Heart left ventricle (tissue), 16 donors: Measurements from ENCODE around the gene MRPL34. TPM values are rescaled to one million over a fixed set of nuclear protein-coding genes. Genes with fewer than 3 reads are reported as not detected.
A peak's percentile ranks its signal among the peaks of the same experiment; 100 is the strongest.

Experiments
- ATAC-seq, 4 donors: fragments of 200-7000 bp; cut with Tn5 transposase; one replicate each; pipeline ENCODE4 v1.9.1; 2020 to 2022; ENCODE audit warnings: moderate library complexity in 4 of 4, mild to moderate bottlenecking in 3 of 4, moderate number of reproducible peaks in 1 of 4
- DNase-seq, 5 donors: peaks; one replicate each; pipeline ENCODE4 v3.0.0-alpha.2; 2020
- H3K27ac ChIP-seq, 12 donors: fragments of 200-600 bp; sonication (generic) in 4 of 12; one replicate each; pipeline versions ENCODE4 v1.5.0 to v1.8.0; 2016 to 2022; ENCODE audit warnings: mild to moderate bottlenecking in 2 of 12
- H3K27me3 ChIP-seq, 9 donors: fragments of 200-600 bp; sonication (generic) in 2 of 9; one replicate each; pipeline versions ENCODE4 v1.5.1 to v1.8.0; 2016 to 2022; ENCODE audit warnings: mild to moderate bottlenecking in 3 of 9
- H3K36me3 ChIP-seq, 9 donors: fragments of 200-600 bp; sonication (generic) in 2 of 9; one replicate each; pipeline versions ENCODE4 v1.5.0 to v1.8.0; 2018 to 2022; ENCODE audit warnings: mild to moderate bottlenecking in 2 of 9
- H3K4me1 ChIP-seq, 12 donors: fragments of 200-600 bp; sonication (generic) in 4 of 12; one replicate each; pipeline versions ENCODE4 v1.5.0 to v1.8.0; 2016 to 2022; ENCODE audit warnings: mild to moderate bottlenecking in 3 of 12
- H3K4me3 ChIP-seq, 12 donors: fragments of 200-600 bp; sonication (generic) in 4 of 12; one replicate each; pipeline versions ENCODE4 v1.5.0 to v1.8.0; 2017 to 2022; ENCODE audit warnings: mild to moderate bottlenecking in 9 of 12, moderate library complexity in 4 of 12
- H3K9me3 ChIP-seq, 12 donors: fragments of 200-600 bp; sonication (generic) in 4 of 12; one replicate each; pipeline versions ENCODE4 v1.5.0 to v1.8.0; 2016 to 2022; ENCODE audit warnings: mild to moderate bottlenecking in 1 of 12
- CTCF ChIP-seq, 12 donors: fragments of 200-600 bp; sonication (generic) in 4 of 12; IDR thresholded peaks; one replicate each; pipeline versions ENCODE4 v1.5.0 to v1.8.0; 2018 to 2022; ENCODE audit warnings: antibody characterized with exemption in 12 of 12, mild to moderate bottlenecking in 5 of 12
- POLR2A ChIP-seq, 2 donors: fragments of 450-650 bp; IDR thresholded peaks; one replicate each; pipeline ENCODE4 v1.6.1; 2017; ENCODE audit warnings: antibody characterized with exemption in 2 of 2, mild to moderate bottlenecking in 2 of 2, moderate library complexity in 2 of 2
- WGBS, 4 donors: extraction: QIAGEN DNeasy Blood & Tissue Kit in 2 of 4; methylation state at CpG; one replicate each; pipeline versions ENCODE4 v1.1.5 to v1.1.7; 2013 to 2018; 5-methylcytosine and 5-hydroxymethylcytosine counted together
- intact Hi-C, 10 donors: fragments of 100-400 bp; cut with DNase I; formaldehyde crosslinking; loops; one replicate each; pipeline versions ENCODE4 v1.11.1 to v1.14.2; 2022
- polyA plus RNA-seq, 2 donors: library from polyadenylated mRNA; stranded (reverse); fragments of 200-250 nt; gene quantifications; one replicate each; pipeline ENCODE4 v1.2.3, GENCODE V29; 2013
- total RNA-seq, 9 donors: library from RNA; depleted of rRNA in 2 of 9; stranded (reverse); fragments of >200 nt in 2 of 9; fragmentation: NEBNext Ultra II Directional in 3 of 9; extraction: Animal tissue kit (Norgen Biotek cat#: 25700) in 3 of 9; gene quantifications; one replicate each; pipeline versions ENCODE4 v1.1.0 to v1.2.4, GENCODE V29; 2016 to 2023
- donor health status: ischemic (EF 13 %, LVEDD 7.1; RV severe dilation, severe dysfunction).
- donor health status: healthy with polysubstance abuse.
- donor health status: DM: no; HTN: yes; CAD: no.
- donor health status: DM: no; HTN: no; CAD: no.
- donor health status: ischemic (EF 25% LVEDD 6.9; RV normal size, moderate dysfunction).
- donor health status: ischemic (EF 25% LVEDD 5.7; RV mildly dilated, moderate dysfunction).
- donor health status: healthy.
- donor health status: DM: yes; HTN: yes; CAD: no.
- donor health status: ischemic (EF 35%, LVEDD 5.7; RV mildly dilated, moderate dysfunction).
- donor health status: nonischemic (EF 11% LVEDD 7.7; RV severe dilation, severe dysfunction).
- donor health status: DM: yes; HTN: yes; CAD: no.
- donor health status: PGD.
- donor health status: ischemic (EF 29% LVEDD 5.4; RV normal size, mild dysfunction).
- donor health status: nonischemic (EF 23%, LVEDD 6.1; RV moderate dilation, normal function).

The MRPL34 gene
- total and polyA plus RNA-seq, 11 donors: 97.8 to 389 (median 190) TPM

- ATAC-seq: no peak
- intact Hi-C loops: loop anchor here in 3 of 10 donors (10.0 kb wide), 2 partner anchors 71 to 511 kb away; partner anchors contain the start of gene USE1 (in 1 of the 3)
These were observed 19.4 kb upstream of the MRPL34 start for GRCh38 chr19:17286263-17286662.

GRCh38 chr19:17286752-17287151 is 18.9 kb upstream of the MRPL34 start:
- no peak overlapping the region for H3K4me3 ChIP-seq
- TF ChIP-seq POLR2A (IDR thresholded peaks at IDR 0.05): no peak
- TF ChIP-seq CTCF (IDR thresholded peaks at IDR 0.05): no peak
- intact Hi-C loops: loop anchor here in 3 of 10 donors (10.0 kb wide), 2 partner anchors 72 to 512 kb away; partner anchors contain the start of gene USE1 (in 1 of the 3)
- no peak overlapping the region for H3K27ac ChIP-seq
- peaks cover 0 to 18% (median 8%) of the 10 kb centered on the region in 12 donors for H3K4me1 ChIP-seq
- DNase-seq (no peak), ATAC-seq (no peak)
- H3K9me3 ChIP-seq: no peaks in the 10 kb centered on the region
- no peaks in the 10 kb centered on the region for H3K36me3 ChIP-seq
- peaks cover 3 to 12% (median 8%) of the 10 kb centered on the region in 9 donors for H3K27me3 ChIP-seq
- 84 to 90% (median 87%) methylated on average over 9 of the region's 9 CpGs for WGBS, 4 donors

More at GRCh38 chr19:17286263-17286662, 19.4 kb upstream of the MRPL34 start:
- Histone ChIP-seq H3K4me3 (no peak overlapping the region), H3K4me1 (peaks cover 0 to 22% (median 13%) of the 10 kb centered on the region in 12 donors), H3K36me3 (no peaks in the 10 kb centered on the region), H3K9me3 (no peaks in the 10 kb centered on the region), H3K27ac (no peak overlapping the region), H3K27me3 (peaks cover 7 to 17% (median 13%) of the 10 kb centered on the region in 9 donors)
- TF ChIP-seq POLR2A (IDR thresholded peaks at IDR 0.05): no peak
- TF ChIP-seq CTCF (IDR thresholded peaks at IDR 0.05): no peak
- 92 to 95% (median 93%) methylated on average over 11 of the region's 11 CpGs for WGBS, 4 donors
- no peak for DNase-seq

- H3K4me3 ChIP-seq: peak overlapping the region in 2 of 12 donors; percentile 28 to 32
- H3K9me3 ChIP-seq: no peaks in the 10 kb centered on the region
- H3K27ac ChIP-seq: no peak overlapping the region
- ATAC-seq (peak in 3 of 4 donors; percentile 62 to 72 (median 69)), DNase-seq (peak; percentile 69 to 89 (median 84))
- 9 to 20% (median 15%) methylated on average over 21 to 22 of the region's 22 CpGs for WGBS, 4 donors
- H3K36me3 ChIP-seq: no peaks in the 10 kb centered on the region
- intact Hi-C loops: loop anchor here in 3 of 10 donors (10.0 kb wide), 2 partner anchors 75 to 515 kb away; partner anchors contain the start of gene USE1 (in 1 of the 3)
- TF ChIP-seq CTCF (IDR thresholded peaks at IDR 0.05) (peak in 1 of 12 donors; percentile 24), POLR2A (IDR thresholded peaks at IDR 0.05) (no peak)
- H3K4me1 ChIP-seq: peaks cover 0 to 13% (median 0%) of the 10 kb centered on the region in 12 donors
- H3K27me3 ChIP-seq: no peaks in the 10 kb centered on the region
These were observed 16.2 kb upstream of the MRPL34 start for GRCh38 chr19:17289489-17289888.

- no peaks in the 10 kb centered on the region for H3K9me3 ChIP-seq
- peak; percentile 68 to 84 (median 73) for DNase-seq
- ATAC-seq: peak; percentile 66 to 92 (median 90)
- TF ChIP-seq POLR2A (IDR thresholded peaks at IDR 0.05) (no peak), CTCF (IDR thresholded peaks at IDR 0.05) (peak; percentile 46 to 78 (median 62))
- peak overlapping the region; percentile 24 to 73 (median 56) for H3K4me3 ChIP-seq
- H3K27me3 ChIP-seq: no peaks in the 10 kb centered on the region
- peaks cover 0 to 13% (median 0%) of the 10 kb centered on the region in 12 donors for H3K4me1 ChIP-seq
- intact Hi-C loops: loop anchor here in 9 of 10 donors (2.0 to 10.0 kb wide), 5 partner anchors 92 to 98 kb away; no protein-coding TSS in a partner anchor
- peaks cover 0 to 8% (median 0%) of the 10 kb centered on the region in 9 donors for H3K36me3 ChIP-seq
- peak overlapping the region in 6 of 12 donors; percentile 39 to 81 (median 45) for H3K27ac ChIP-seq
- 10 to 14% (median 12%) methylated on average over 21 to 46 of the region's 46 CpGs for WGBS, 4 donors
These were observed 13.2 kb upstream of the MRPL34 start for GRCh38 chr19:17292301-17293074.
